SH-SY5Y (cell line): ENCODE results near the gene NCAN.

ENCODE experiments used
- GATA2 ChIP-seq: IDR thresholded peaks from 2 replicates; pipeline ENCODE4 v1.6.1; 2011; ENCODE audit warnings: mild to moderate bottlenecking, low read depth, low read length
- GATA3 ChIP-seq: IDR thresholded peaks from 2 replicates; pipeline ENCODE4 v1.6.1; 2011; ENCODE audit warnings: low read depth, mild to moderate bottlenecking, low read length, moderate library complexity

Gene NCAN

DNA sequence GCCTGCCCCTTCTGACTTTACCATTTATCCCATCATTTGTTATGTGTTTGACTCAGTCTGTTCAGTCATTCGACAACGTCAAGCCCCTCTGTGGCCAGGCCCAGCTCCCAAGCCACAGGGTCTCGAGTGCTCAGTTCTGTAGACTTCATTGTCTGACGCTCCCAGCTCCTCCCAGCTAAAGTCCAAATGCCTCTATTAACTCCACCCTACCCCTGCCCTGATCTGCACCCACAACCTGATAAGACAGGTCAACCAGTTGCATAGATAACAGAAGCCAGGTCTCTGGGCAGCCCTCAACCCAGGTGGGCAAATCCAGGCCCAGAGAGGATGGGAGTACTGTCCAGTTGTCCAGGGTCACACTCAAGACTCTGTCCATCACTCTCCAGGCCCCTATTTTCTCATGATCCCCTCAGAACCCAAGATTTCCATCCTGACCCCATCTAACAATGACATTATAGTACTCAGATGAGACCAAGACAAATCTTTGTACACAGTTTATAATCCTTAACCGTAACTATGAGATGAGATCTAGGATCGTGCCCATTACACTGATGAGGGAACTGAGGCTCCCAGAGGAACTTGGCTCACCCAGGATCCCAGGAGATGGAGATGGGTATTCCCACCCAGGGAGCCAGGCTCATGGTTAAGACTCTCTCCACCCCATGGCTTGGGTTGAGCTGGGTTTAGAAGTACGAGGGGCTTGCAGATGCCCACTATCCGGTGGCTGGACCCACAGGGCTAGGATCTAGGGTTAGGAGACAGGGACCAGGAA is 60.3 kb downstream of the NCAN start:
- TF ChIP-seq GATA3 (no peak), GATA2 (no peak)

DNA sequence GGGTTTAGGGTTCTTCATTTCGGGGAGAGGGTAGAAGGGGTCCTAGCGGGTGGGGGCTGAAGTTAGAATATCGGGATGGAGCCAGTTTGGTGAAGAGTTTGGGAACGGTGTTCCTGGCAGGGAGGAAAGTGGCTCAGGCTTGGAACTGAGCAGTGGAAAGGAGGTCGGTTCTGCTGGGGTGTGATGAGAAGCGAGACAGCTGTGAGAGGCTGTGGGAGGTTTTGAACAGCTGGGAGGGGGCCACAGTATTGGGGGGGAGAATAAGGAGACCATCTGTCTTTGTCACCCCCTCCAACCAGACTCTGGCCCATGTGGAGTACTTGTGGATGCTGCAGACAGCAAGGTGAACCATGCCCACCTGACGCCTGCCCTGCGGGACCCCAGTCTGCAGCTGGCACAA is 62.4 kb downstream of the NCAN start:
- TF ChIP-seq GATA3: no peak
- no peak for TF ChIP-seq GATA2

DNA sequence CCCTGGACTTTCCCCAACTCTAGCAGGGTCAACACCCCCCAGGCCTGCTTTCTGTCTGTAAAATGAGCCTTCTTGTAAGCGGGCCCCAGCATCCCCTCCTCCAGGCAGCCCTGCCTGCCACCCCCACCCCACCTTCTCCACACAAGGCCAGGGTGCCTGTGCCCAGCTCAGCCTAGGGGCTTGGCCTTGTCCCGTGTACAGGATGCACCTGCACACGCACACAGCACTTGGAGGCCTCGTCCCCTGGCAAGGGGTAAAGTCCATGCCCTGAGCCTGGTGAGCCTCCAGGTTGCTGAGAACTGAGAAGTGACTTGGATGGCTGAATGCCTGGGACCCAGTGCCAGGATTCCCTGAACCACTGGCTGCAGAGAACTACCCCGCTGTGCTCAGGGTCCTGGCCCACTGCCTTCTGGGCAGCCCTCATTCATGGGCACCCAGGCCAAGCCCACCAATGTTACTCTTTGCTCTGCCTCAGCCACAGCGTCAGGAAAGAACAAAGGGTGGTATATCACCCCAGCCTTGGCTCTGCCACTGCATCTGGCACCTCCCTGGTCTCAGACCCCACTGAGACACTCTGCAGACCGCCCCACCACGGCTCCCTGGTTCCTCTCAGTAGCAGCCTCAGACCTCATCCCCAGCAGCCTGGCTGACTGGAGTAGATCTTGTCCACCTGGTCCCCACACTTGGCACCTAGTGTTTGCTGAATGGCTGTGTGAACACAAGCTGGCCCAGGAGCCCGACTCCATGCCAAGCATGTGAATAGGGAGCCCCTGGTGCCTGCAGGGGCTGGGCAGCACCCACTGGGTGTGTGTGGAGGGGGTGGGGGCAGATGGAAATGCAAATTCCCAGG is 63.2 kb downstream of the NCAN start:
- no peak for TF ChIP-seq GATA3
- TF ChIP-seq GATA2: no peak

DNA sequence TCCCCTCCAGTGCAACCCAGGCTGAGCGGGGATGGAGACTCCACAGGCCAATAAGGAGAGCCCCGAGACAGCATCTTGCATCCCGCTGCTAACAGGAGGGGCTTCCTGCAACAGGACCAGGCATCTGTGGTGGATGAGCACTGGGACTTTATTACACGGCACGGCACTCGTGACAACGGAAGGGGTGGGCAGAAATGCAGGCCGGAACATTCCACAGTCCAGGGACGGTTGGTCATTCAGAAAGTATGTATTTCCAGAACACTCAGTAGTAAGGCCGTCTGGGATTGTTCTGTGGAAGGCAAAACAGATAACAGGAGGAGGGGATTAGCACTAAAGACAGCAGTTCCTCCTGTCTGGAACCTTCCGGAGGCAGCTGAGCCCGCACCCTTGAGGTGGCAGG is 64.6 kb downstream of the NCAN start:
- TF ChIP-seq GATA2 (no peak), GATA3 (no peak)

DNA sequence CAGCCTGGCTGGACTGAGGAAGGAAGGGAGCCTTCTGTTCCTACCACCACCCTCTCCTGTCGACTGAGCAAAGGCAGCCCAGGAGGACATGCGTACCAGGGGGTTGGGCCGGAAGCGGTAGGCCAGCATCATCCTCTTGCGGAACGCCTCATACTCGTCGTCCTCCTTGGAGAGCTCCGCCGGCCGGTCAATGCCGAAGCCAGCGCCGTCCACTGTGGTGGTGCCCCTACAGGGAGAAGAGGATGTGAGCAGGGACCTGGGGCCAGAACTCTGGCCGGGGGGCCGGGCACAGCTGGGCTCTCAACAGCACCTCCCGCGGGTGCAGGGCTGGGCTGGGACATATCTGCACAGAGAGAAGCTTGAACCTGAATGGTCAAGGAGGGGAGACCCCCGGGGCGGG is 65.1 kb downstream of the NCAN start:
- TF ChIP-seq GATA2 (no peak), GATA3 (no peak)

DNA sequence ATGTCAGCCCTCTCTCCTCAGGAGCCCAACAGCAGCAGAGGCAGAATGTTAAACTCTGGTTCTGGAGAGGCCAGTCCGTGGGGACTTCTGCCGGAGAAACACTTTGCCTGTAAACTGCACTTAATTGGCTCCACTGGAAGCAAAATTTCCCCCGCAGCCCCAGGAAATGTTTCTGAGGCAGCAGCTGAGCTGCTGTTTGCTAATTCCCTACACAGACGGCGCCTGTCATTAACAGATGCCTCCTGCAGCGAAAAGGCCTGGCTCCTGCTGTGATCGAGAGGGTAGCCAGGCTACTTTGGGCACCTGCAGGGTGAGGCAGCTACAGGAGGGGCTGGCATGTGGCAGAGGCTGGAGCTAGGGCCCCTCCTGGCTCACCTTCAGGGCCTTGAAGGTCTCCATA is 66.6 kb downstream of the NCAN start:
- TF ChIP-seq GATA2: no peak
- no peak for TF ChIP-seq GATA3

DNA sequence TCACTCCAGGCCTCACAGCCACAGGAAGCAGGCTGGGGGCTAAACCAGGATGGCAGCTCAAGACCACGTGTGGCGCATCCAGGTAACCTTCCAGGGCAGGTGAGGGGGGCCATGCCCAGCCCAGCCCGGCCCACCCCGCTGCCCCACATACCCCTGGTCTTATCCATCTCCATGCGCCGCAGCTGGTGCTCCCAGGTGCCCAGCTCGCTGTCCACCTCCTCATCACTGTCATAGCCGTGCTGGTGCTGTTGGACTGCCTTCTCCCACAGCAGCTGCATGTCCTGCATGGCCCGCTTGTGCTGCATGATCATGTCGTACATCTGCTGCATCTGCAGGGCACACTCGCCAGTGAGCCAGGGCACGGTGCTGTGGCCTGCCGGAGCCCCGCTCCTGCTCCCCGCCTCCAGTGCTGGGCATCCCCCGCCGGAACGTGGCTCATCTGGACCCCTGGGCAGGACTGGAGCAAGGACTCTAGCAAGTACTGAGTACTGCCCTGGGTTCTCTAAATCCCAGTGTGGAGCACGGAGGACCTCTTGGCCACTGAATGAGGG is 67.4 kb downstream of the NCAN start:
- TF ChIP-seq GATA2: no peak
- no peak for TF ChIP-seq GATA3

DNA sequence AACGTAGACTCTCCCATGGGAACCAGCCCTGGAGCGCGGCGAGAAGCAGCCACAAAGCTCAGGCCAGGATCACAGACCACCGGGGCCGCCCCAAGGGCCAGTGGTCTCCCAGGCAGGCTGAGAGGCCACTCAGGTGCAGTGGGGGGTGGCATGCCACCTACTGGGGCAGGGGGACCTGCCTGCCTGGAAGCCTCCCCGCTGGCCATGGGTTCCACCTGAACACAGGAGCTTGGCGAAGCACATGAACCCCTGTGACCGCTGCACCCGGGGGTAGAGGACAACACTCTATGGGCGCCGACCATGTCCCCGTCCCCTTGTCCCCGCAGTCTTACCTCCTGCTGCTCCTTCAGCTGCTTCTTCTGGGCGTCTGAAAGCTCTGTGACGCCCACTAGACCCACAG is 68.1 kb downstream of the NCAN start:
- TF ChIP-seq GATA2 (no peak), GATA3 (no peak)

DNA sequence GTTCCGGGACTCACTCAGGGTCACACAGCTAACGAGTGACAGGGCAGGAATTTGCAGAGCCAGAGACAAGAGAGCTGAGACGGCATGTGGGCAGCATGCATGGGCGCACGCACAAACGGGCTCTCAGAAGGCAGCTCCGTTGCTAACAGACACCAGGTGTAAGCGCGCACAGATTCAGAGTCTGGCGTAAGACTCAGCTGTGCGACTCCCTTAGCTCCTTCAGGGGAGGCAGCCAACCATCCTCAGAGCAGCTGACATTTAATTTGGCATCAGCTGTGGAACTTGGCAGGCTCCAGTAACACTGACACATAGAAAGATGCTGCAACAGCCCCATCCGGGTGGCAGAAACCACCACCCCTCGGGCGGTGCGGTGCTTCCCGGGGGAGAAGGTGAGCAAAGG is 68.8 kb downstream of the NCAN start:
- TF ChIP-seq GATA2: no peak
- no peak for TF ChIP-seq GATA3

DNA sequence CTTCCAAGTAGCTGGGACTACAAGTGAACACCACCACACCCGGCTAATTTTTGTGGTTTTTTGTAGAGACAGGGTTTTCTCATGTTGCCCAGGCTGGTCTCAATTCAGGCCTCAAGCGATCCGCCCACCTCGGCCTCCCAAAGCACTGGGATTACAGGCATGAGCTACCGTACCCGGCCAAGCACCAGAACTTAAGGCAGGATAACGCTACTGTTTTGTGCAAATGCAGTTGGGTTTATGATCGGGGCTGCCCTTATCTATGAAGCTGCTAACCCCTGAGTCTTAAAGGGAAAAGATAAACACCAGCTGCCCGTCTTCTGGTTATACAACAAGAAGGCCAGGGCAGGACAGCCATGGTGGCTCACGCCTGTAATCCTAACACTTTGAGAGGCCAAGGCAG is 73.9 kb downstream of the NCAN start:
- TF ChIP-seq GATA3 (no peak), GATA2 (no peak)

DNA sequence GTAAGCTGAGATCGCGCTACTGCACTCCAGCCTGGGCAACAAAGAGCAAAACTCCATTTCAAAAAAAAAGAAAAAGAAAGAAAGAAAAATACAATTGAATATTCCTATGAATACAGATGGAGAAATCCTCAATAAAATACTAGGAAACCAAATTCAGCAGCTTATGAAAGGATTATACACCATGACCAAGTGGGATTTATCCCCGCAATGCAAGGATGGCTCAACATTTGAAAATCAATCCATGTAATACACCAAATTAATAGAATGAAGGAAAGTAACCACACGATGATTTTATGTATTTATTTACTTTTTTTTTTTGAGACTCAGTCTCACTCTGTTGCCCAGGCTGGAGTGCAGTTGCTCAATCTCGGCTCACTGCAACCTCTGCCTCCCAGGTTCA is 80.8 kb downstream of the NCAN start:
- TF ChIP-seq GATA3 (no peak), GATA2 (no peak)

DNA sequence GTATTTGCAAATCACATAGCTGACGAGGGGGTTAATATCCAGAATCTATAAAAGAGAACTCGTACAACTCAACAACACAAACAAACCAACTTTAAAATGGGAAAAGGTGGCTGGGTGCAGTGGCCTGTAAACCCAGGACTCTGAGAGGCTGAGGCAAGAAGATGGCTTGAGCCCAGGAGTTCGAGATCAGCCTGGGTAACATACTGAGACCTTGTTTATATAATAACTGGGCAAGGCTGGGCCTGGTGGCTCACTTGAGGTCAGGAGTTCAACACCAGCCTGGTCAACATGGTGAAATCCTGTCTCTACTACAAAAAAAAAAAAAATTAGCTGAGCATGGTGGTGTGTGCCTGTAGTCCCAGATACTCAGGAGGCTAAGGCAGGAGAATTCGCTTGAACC is 83.2 kb downstream of the NCAN start:
- no peak for TF ChIP-seq GATA3
- TF ChIP-seq GATA2: no peak

DNA sequence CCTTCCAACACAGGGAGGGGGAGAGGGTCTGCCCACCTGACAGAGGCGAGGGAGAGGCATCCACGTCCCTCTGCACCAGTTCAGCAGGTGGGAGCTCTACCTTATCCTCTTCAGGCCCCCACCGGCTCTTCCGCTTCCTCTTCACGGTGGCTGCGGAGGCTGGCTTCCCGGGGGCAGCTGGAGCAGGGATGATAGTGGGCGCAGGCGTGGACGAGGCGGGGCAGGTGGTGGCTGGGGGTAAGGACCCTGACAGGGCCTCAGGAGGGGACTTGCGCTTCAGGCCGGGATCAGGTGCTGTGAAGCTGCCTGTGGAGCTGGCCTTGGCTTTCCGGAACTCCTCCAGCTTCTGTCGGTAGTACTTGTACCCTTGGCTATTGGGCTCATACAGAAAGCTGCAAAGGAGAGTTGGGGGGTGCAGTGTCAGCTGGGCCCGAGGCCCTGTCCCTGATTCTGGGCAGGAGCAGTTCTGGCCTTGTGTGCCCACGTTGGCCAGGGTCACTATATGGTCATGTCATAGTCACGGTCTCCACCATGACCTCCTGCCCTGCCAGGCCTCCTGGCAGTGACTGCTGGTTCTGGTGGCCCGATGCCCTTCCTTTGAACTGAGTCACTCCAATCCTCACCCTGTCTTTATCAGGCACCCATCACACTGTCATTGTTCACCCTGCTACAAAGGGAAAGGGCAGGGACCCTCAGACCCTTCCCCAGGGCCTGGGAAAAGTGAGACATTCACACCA is 85.4 kb downstream of the NCAN start:
- no peak for TF ChIP-seq GATA2
- TF ChIP-seq GATA3: no peak

DNA sequence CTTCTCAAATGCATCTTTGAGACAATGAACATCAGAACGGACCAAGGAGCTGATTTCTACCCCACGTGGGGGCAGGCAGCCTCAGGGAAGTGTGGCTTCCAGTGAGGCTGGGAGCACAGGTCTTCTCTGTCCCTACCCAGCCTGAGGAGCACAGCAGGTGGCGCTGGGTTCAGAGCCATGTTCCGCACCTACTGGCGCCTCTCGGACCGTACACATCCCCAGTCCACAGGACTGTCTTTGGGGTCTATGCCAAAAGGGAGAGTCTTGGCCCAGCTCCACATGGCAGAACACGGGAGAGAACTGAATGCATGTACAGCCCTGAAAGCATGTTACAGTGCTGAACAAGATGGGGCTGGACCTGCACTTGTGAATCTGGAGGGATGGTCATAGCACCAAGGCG is 86.0 kb downstream of the NCAN start:
- TF ChIP-seq GATA3 (no peak), GATA2 (no peak)

DNA sequence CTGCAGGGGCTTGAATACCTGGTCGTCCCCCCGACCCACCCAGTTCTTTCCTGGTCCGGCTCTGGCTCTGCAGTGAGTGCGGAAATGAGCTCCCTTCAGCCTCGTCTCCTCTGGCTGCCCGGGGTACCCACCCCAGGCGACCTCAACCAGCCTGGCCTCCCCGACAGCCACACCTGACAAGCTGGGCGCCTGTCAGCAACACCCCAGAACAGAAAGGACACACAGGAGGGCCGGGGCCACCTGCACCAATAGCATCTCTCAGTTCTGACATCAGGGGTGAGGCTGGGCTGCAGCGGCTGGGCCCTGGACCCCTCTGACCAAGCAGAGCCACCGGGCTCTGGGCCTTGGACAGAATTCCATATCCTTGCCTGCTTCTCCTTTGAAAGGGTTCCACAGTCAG is 88.9 kb downstream of the NCAN start:
- TF ChIP-seq GATA2 (no peak), GATA3 (no peak)
